A549 (cell line): Measurements from ENCODE around the gene SIN3A. TPM values are rescaled to one million over a fixed set of nuclear protein-coding genes. Genes with fewer than 3 reads are reported as not detected.

Experiments used
- ATAC-seq, 2 experiments: fragments of 200-7000 bp in 1 of 2; fragments of >200 bp in 1 of 2; cut with Nextera tagmentation in 1 of 2; cut with Tn5 transposase in 1 of 2; 3 replicates each; pipeline versions ENCODE4 v1.8.0 to v1.9.1; 2018 to 2020; ENCODE audit warnings: mild to moderate bottlenecking in 1 of 2, moderate library complexity in 1 of 2
- CTCF ChIA-PET: fragments of 300-600 bp; sonication (Branson Sonifier 250); formaldehyde crosslinking; extraction: SDS; loops from one replicate; lab custom pipeline; 2021; ENCODE audit warnings: antibody characterized with exemption, inconsistent platforms; lab: Yijun Ruan, JAX
- POLR2A ChIA-PET: fragments of 350-600 bp; formaldehyde crosslinking; extraction: SDS; loops from one replicate; lab custom pipeline; 2021; ENCODE audit warnings: antibody characterized with exemption, inconsistent platforms; lab: Yijun Ruan, JAX
- DNase-seq, 2 experiments: peaks; one replicate each; pipeline versions ENCODE4 v3.0.0 to v3.0.0-alpha.2; 2011 to 2016; ENCODE audit warnings: low read depth in 1 of 2, low spot score in 1 of 2
- FAIRE-seq: peaks from 2 replicates; lab custom pipeline; 2011; peaks lifted over from hg19 to GRCh38; lab: Jason Lieb, UNC
- H3K27ac ChIP-seq, 2 experiments: fragments of >200 bp; sonication (Bioruptor Twin); formaldehyde crosslinking; 3 replicates each; pipeline ENCODE4 v1.5.1; 2016 to 2017
- H3K4me1 ChIP-seq: fragments of >200 bp; sonication (Bioruptor Twin); formaldehyde crosslinking; 3 replicates; pipeline ENCODE4 v1.6.1; 2016
- H3K4me2 ChIP-seq: fragments of >200 bp; sonication (Bioruptor Twin); formaldehyde crosslinking; 3 replicates; pipeline ENCODE4 v1.6.1; 2016
- H3K4me3 ChIP-seq: fragments of >200 bp; sonication (Bioruptor Twin); formaldehyde crosslinking; 3 replicates; pipeline ENCODE4 v1.5.1; 2016
- H3K9me3 ChIP-seq: fragments of >200 bp; sonication (Bioruptor Twin); formaldehyde crosslinking; 3 replicates; pipeline ENCODE4 v1.6.1; 2016
- BHLHE40 ChIP-seq: IDR thresholded peaks from 2 replicates; pipeline ENCODE4 v1.6.1; 2012; ENCODE audit warnings: low read depth, low read length, inconsistent platforms
- CBX8 ChIP-seq: fragments of 200-600 bp; sonication (generic); IDR thresholded peaks from 2 replicates; pipeline ENCODE4 v1.6.1; 2016
- CEBPB ChIP-seq, 2 experiments: fragments of >200 bp in 1 of 2; sonication (Bioruptor Twin) in 1 of 2; formaldehyde crosslinking in 1 of 2; IDR thresholded peaks; 2 replicates each; pipeline ENCODE4 v1.6.1; 2012 to 2016
- ESRRA ChIP-seq: fragments of 150-350 bp; IDR thresholded peaks from 2 replicates; pipeline ENCODE4 v1.6.1; 2014; ENCODE audit warnings: mild to moderate bottlenecking, low read length, borderline replicate concordance
- FOSB ChIP-seq: fragments of 250-450 bp; sonication (Bioruptor Pico); IDR thresholded peaks from 2 replicates; pipeline ENCODE4 v1.5.0; 2020; ENCODE audit warnings: mild to moderate bottlenecking, moderate library complexity
- FOSL2 ChIP-seq, 2 experiments: fragments of 450-650 bp in 1 of 2; fragments of >200 bp in 1 of 2; sonication (Bioruptor Twin) in 1 of 2; formaldehyde crosslinking; IDR thresholded peaks; 2 replicates each; pipeline versions ENCODE4 v1.5.0 to v1.6.1; 2016 to 2020; ENCODE audit warnings: mild to moderate bottlenecking in 1 of 2, moderate library complexity in 1 of 2
- FOXS1 ChIP-seq: fragments of 250-450 bp; sonication (Bioruptor Pico); IDR thresholded peaks from 2 replicates; pipeline ENCODE4 v1.5.0; 2020; ENCODE audit warnings: mild to moderate bottlenecking, moderate library complexity
- JUN ChIP-seq, 2 experiments: fragments of >200 bp; sonication (Bioruptor Twin); formaldehyde crosslinking; IDR thresholded peaks; 2 replicates in 1 of 2; 3 replicates in 1 of 2; pipeline ENCODE4 v1.6.1; 2016 to 2017
- MAZ ChIP-seq: fragments of 150-350 bp; IDR thresholded peaks from 2 replicates; pipeline ENCODE4 v1.6.1; 2014; ENCODE audit warnings: antibody characterized with exemption, low read depth, low read length, borderline replicate concordance
- MYC ChIP-seq: IDR thresholded peaks from 2 replicates; pipeline ENCODE4 v1.6.1; 2012; ENCODE audit warnings: mild to moderate bottlenecking, inconsistent platforms, low read length, improper control_type of control experiment, borderline replicate concordance
- NFE2L2 ChIP-seq: fragments of 150-350 bp; conservative IDR thresholded peaks from 2 replicates; pipeline ENCODE4 v1.6.1; 2014; ENCODE audit warnings: low read length
- NR3C1 ChIP-seq: fragments of >200 bp; sonication (Bioruptor Twin); formaldehyde crosslinking; IDR thresholded peaks from 3 replicates; pipeline ENCODE4 v1.6.1; 2017
- PHF8 ChIP-seq: fragments of 200-600 bp; sonication (generic); IDR thresholded peaks from 2 replicates; pipeline ENCODE4 v1.6.1; 2016; ENCODE audit warnings: low read depth, mild to moderate bottlenecking, antibody characterized with exemption, moderate library complexity, borderline replicate concordance
- RFX5 ChIP-seq: fragments of 450-650 bp; IDR thresholded peaks from 2 replicates; pipeline ENCODE4 v1.7.1; 2014; ENCODE audit warnings: antibody characterized with exemption, mild to moderate bottlenecking, moderate library complexity
- SREBF2 ChIP-seq: fragments of 450-650 bp; IDR thresholded peaks from 2 replicates; pipeline ENCODE4 v1.6.1; 2014; ENCODE audit warnings: mild to moderate bottlenecking, moderate library complexity
- TFCP2L1 ChIP-seq: fragments of 250-450 bp; sonication (Bioruptor Pico); IDR thresholded peaks from 2 replicates; pipeline ENCODE4 v1.5.0; 2021; ENCODE audit warnings: mild to moderate bottlenecking
- ZFP36 ChIP-seq: fragments of 450-650 bp; IDR thresholded peaks from 2 replicates; pipeline ENCODE4 v1.6.1; 2014; ENCODE audit warnings: borderline replicate concordance; ENCODE audit not compliant: partially characterized antibody
- ZNF302 ChIP-seq: fragments of 250-450 bp; sonication (Bioruptor Pico); IDR thresholded peaks from 2 replicates; pipeline ENCODE4 v1.9.0; 2021; ENCODE audit warnings: inconsistent platforms, mild to moderate bottlenecking, moderate library complexity
- WGBS: methylation state at CpG from one replicate; pipeline ENCODE4 v1.1.6; 2017; ENCODE audit errors: missing lambda C conversion rate; 5-methylcytosine and 5-hydroxymethylcytosine counted together
- polyA plus RNA-seq, 4 experiments: library from polyadenylated mRNA; depleted of rRNA in 3 of 4; stranded (reverse); fragments of >200 nt; fragmentation: RNase III in 1 of 4; extraction: RNeasy Plus Mini Kit Qiagen cat#74134 plus additional on column Dnase treatment in 1 of 4; gene quantifications; 2 replicates in 3 of 4; 3 replicates in 1 of 4; pipeline ENCODE4 v1.2.3, GENCODE V29; 2011 to 2017
- TF ChIP-seq, protein P1 (sequence below): IDR thresholded peaks from 2 replicates; pipeline ENCODE4 v1.6.1; 2012
- TF ChIP-seq, protein P2 (sequence below): fragments of 150-350 bp; IDR thresholded peaks from 2 replicates; pipeline ENCODE4 v1.6.1; 2014; ENCODE audit warnings: low read depth, mild to moderate bottlenecking, low read length
- TF ChIP-seq, protein P3 (sequence below): fragments of 200-600 bp; sonication (generic); IDR thresholded peaks from 2 replicates; pipeline ENCODE4 v1.6.1; 2016; ENCODE audit warnings: antibody characterized with exemption, mild to moderate bottlenecking, moderate library complexity

Gene SIN3A
- polyA plus RNA-seq, 2 of the 4 experiments (the other 2 are of a cell fraction), result 35.9 to 48.7 TPM

DNA sequence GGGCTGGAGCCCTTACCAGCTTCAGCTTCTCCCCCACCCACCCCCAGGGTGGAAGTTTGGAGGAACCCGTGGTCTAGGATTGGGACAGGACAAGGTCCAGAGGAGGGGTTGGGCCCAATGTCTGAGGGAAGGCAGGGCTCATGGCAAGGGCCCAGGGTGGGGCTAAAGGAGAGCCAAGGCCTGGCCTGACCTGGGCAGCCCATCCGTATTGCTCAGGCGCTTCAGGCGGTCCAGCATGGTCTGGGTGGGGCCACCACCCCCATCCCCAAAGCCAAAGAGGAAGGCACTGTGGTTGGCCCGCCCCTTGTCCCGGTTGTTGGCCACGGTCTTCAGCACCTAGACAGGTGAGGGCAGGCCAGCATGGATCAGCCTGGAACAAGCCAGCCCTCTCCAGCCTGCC is 90.6 kb downstream of the SIN3A start:
- Histone ChIP-seq H3K9me3 (no peaks in the 10 kb centered on the region), H3K4me2 (no peak overlapping the region), H3K4me3 (no peak overlapping the region), H3K4me1 (no peaks in the 10 kb centered on the region), H3K27ac (no peak overlapping the region)
- CTCF ChIA-PET, result interaction anchor here (1.4 to 1.5 kb wide), 2 partner anchors 9 to 10 kb away, joined by 3 read pairs; no protein-coding TSS in a partner anchor
- POLR2A ChIA-PET, result interaction anchor here (0.6 to 0.9 kb wide), 2 partner anchors 8 to 23 kb away, joined by 3 read pairs; partner anchors contain the start of gene MAN2C1
- no peak; a peak in 1 of 6 replicates for ATAC-seq
- WGBS, result 94% methylated on average over 7 of the region's 7 CpGs
- FAIRE-seq, result no peak
- TF ChIP-seq NR3C1 (no peak), PHF8 (no peak), SREBF2 (no peak), ZFP36 (no peak)
- TF ChIP-seq, all 56 proteins: peak for 0
- DNase-seq, result no peak

DNA sequence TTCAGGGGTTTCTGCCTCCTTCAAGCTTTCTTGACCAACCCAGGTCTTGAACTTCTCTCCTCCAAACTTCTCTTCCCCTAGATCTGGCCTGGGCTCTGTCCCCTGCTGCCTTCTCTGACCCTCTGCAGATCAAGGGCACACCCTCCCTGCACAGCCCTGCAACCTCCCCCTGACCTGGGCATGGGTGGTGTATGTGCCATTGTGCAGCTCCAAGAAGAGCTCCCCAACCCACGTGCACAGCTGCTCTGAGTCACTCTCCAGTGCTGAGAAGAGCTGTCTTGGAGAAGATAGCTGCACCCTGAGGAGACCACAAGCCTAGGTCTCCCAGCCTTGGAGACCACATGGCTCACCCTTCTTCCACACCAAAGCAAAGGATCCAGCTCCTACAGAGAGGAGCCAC is 91.1 kb downstream of the SIN3A start:
- TF ChIP-seq MYC, result no peak
- no peak for FAIRE-seq
- Histone ChIP-seq H3K9me3 (no peaks in the 10 kb centered on the region), H3K4me2 (no peak overlapping the region), H3K4me3 (no peak overlapping the region), H3K27ac (no peak overlapping the region), H3K4me1 (no peaks in the 10 kb centered on the region)
- peak in 1 of 2 experiments; percentile 3; a peak in 3 of 6 replicates for ATAC-seq
- DNase-seq, result no peak
- 60% methylated on average over 1 of the region's 1 CpG for WGBS
- CTCF ChIA-PET, result interaction anchor here (1.0 to 1.6 kb wide), 4 partner anchors 7 to 287 kb away, joined by 3 to 7 read pairs (median 3); partner anchors contain the start of gene MAN2C1
- POLR2A ChIA-PET, result interaction anchor here (0.6 to 1.3 kb wide), 4 partner anchors 8 to 23 kb away, joined by 3 read pairs; partner anchors contain the start of gene MAN2C1

DNA sequence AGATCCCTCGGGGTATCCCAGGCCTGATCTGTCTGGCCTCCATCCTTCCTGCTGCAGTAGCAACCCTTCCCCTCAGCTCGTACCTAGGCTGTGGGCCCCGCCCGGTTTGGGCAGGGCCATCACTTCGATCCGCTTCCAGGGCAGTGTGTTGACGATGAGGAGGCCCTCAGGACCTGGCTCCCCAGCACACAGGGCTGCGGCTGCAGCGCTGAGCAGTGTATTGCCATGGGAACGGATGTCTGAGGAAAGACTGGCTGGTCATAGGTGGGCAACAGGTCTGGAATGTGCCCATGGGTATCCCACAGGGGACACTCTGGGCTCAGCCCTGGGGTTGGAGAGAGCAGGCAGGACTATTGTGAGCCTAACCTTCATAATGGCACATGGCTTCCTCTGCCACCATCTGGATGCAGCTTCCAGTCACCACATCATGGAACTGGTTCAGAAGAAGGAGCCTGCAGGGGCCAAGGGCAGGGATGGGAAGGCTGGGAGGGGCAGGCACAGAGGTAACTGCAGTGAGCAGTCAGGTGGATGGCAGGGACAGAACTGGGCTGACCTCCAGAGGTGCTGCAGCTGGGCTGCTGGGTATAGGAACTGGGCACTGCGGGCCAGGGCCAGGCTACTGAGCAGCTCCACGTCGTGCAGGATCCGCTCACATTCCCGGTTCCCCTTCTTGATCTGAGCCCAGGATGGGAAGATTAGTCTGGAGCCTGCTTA is 91.8 kb downstream of the SIN3A start:
- H3K4me2 ChIP-seq, result no peak overlapping the region
- no peak overlapping the region for H3K27ac ChIP-seq
- no peak overlapping the region for H3K4me3 ChIP-seq
- ChIA-PET CTCF (interaction anchor here (1.0 to 1.6 kb wide), 6 partner anchors 7 to 287 kb away, joined by 3 to 7 read pairs (median 3); partner anchors contain the start of gene MAN2C1), POLR2A (interaction anchor here (0.9 to 1.6 kb wide), 4 partner anchors 8 to 12 kb away, joined by 3 to 5 read pairs (median 3); partner anchors contain the start of gene MAN2C1)
- TF ChIP-seq FOSB (CRISPR knock-in tag) (no peak), CEBPB (IDR thresholded peaks at IDR 0.05) (no peak), FOXS1 (no peak), MAZ (no peak), CBX8 (no peak), NFE2L2 (no peak), MYC (no peak)
- TF ChIP-seq, protein P1, sequence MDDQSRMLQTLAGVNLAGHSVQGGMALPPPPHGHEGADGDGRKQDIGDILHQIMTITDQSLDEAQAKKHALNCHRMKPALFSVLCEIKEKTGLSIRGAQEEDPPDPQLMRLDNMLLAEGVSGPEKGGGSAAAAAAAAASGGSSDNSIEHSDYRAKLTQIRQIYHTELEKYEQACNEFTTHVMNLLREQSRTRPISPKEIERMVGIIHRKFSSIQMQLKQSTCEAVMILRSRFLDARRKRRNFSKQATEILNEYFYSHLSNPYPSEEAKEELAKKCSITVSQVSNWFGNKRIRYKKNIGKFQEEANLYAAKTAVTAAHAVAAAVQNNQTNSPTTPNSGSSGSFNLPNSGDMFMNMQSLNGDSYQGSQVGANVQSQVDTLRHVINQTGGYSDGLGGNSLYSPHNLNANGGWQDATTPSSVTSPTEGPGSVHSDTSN, result no peak
- H3K9me3 ChIP-seq, result no peaks in the 10 kb centered on the region
- no peaks in the 10 kb centered on the region for H3K4me1 ChIP-seq
- FAIRE-seq, result no peak
- 97% methylated on average over 15 of the region's 15 CpGs for WGBS
- ATAC-seq, result peak in 1 of 2 experiments; percentile 2; a peak in 3 of 6 replicates
- DNase-seq, result no peak

DNA sequence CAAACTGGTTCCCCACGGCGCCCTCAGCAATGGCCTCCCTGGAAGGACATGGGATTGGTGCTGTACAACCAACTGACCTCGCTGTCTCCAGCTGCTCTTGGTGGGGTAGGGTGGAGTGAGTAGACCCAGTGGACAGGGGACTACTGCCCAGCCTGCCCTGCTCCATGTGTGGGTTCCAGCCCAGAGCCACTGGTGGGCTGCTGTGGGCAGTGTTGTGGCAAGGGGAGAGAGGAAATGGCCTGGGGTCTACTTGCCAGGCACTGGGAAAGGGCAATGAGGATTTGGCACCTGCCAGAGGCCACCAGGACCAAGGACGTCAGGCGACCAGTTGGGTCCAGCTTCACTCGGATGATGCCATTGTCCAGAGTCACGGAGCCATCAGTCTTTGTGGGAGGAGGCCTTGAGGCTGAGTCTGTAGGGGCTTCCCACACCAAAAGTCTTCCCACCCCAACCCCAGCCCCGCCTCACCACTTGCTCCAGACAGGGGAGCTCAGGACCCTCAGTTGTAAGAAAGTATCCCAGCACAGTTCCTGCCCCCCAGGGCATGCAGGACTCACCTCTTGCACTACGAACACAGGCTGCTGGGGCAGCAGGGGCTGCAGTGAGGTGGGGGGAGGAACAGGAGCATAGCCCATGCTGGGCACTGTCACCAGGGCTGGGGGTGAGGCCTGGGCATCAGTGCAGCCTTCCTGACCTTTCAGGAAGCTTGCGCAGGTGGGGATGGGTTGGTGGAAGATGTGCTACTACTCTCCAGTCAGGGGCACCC is 92.5 kb downstream of the SIN3A start:
- ChIA-PET CTCF (interaction anchor here (1.0 to 1.6 kb wide), 4 partner anchors 9 to 288 kb away, joined by 3 to 7 read pairs (median 3); partner anchors contain the start of gene MAN2C1), POLR2A (interaction anchor here (1.3 to 1.6 kb wide), 2 partner anchors 8 to 9 kb away, joined by 3 to 5 read pairs; partner anchors contain the start of gene MAN2C1)
- 100% methylated on average over 6 of the region's 10 CpGs for WGBS
- no peak for DNase-seq
- no peak for ATAC-seq
- Histone ChIP-seq H3K27ac (no peak overlapping the region), H3K4me1 (no peaks in the 10 kb centered on the region), H3K4me3 (no peak overlapping the region), H3K4me2 (no peak overlapping the region), H3K9me3 (no peaks in the 10 kb centered on the region)
- no peak for FAIRE-seq
- TF ChIP-seq RFX5 (no peak), JUN (IDR thresholded peaks at IDR 0.05) (no peak), BHLHE40 (no peak), NR3C1 (no peak), ZNF302 (no peak), FOSL2 (IDR thresholded peaks at IDR 0.05) (no peak), FOSL2 (CRISPR knock-in tag; IDR thresholded peaks at IDR 0.05) (no peak), ESRRA (no peak), TFCP2L1 (CRISPR knock-in tag) (no peak), FOSB (CRISPR knock-in tag) (no peak)
- TF ChIP-seq, protein P2, sequence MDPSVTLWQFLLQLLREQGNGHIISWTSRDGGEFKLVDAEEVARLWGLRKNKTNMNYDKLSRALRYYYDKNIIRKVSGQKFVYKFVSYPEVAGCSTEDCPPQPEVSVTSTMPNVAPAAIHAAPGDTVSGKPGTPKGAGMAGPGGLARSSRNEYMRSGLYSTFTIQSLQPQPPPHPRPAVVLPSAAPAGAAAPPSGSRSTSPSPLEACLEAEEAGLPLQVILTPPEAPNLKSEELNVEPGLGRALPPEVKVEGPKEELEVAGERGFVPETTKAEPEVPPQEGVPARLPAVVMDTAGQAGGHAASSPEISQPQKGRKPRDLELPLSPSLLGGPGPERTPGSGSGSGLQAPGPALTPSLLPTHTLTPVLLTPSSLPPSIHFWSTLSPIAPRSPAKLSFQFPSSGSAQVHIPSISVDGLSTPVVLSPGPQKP, result no peak
- TF ChIP-seq, protein P3, sequence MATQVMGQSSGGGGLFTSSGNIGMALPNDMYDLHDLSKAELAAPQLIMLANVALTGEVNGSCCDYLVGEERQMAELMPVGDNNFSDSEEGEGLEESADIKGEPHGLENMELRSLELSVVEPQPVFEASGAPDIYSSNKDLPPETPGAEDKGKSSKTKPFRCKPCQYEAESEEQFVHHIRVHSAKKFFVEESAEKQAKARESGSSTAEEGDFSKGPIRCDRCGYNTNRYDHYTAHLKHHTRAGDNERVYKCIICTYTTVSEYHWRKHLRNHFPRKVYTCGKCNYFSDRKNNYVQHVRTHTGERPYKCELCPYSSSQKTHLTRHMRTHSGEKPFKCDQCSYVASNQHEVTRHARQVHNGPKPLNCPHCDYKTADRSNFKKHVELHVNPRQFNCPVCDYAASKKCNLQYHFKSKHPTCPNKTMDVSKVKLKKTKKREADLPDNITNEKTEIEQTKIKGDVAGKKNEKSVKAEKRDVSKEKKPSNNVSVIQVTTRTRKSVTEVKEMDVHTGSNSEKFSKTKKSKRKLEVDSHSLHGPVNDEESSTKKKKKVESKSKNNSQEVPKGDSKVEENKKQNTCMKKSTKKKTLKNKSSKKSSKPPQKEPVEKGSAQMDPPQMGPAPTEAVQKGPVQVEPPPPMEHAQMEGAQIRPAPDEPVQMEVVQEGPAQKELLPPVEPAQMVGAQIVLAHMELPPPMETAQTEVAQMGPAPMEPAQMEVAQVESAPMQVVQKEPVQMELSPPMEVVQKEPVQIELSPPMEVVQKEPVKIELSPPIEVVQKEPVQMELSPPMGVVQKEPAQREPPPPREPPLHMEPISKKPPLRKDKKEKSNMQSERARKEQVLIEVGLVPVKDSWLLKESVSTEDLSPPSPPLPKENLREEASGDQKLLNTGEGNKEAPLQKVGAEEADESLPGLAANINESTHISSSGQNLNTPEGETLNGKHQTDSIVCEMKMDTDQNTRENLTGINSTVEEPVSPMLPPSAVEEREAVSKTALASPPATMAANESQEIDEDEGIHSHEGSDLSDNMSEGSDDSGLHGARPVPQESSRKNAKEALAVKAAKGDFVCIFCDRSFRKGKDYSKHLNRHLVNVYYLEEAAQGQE, result no peak
